Measurements from ENCODE around the gene LPIN1. TPM values are rescaled to one million over a fixed set of nuclear protein-coding genes. Genes with fewer than 3 reads are reported as not detected.

LPIN1 gene
- total RNA-seq, 1 donor from 2014 or later: 18.8 TPM

DNA sequence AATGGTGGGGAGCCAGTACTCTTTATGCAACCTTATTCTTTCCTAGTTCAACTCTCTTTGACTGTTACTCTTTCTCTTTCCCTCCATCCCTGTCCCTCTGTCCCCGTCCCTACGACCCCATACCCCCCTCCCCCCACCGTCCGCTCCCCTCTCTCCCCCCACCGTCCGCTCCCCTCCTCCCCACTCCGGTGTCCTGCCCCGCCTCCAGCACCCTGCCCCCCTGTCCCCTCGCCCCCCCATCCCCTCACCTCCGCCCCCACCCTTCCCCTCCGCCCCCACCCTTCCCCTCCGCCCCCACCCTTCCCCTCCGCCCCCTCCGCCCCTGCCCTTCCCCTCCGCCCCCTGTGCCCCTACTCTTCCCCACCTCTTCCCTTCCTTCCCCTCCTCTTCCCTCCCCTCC, 128.4 kb downstream of the LPIN1 start:
- Histone ChIP-seq H3K9me3 (ENCODE audit: control insufficient read depth in 3 of 3, low read length in 3 of 3) (no peaks in the 10 kb centered on the region), H3K27ac (ENCODE audit: low read depth, low read length) (no peak overlapping the region), H3K4me1 (ENCODE audit: control insufficient read depth in 3 of 3, insufficient read depth in 3 of 3, low read length in 3 of 3) (no peaks in the 10 kb centered on the region), H3K36me3 (ENCODE audit: control insufficient read depth in 3 of 3, insufficient read depth in 3 of 3, low read length in 3 of 3) (no peaks in the 10 kb centered on the region), H3K9ac (ENCODE audit: low read depth in 1 of 3, low read length in 3 of 3) (no peak overlapping the region), H3K4me3 (ENCODE audit: low read length in 3 of 3) (no peak overlapping the region), H3K27me3 (ENCODE audit: control insufficient read depth in 3 of 3, insufficient read depth in 3 of 3, low read length in 3 of 3) (peaks cover 0 to 7% (median 0%) of the 10 kb centered on the region in 3 donors)

- H3K27me3 ChIP-seq (ENCODE audit: control insufficient read depth in 3 of 3, insufficient read depth in 3 of 3, low read length in 3 of 3): peaks cover 0 to 7% (median 0%) of the 10 kb centered on the region in 3 donors
- H3K4me1 ChIP-seq (ENCODE audit: control insufficient read depth in 3 of 3, insufficient read depth in 3 of 3, low read length in 3 of 3): no peaks in the 10 kb centered on the region
- H3K27ac ChIP-seq (ENCODE audit: low read depth, low read length): no peak overlapping the region
- H3K36me3 ChIP-seq (ENCODE audit: control insufficient read depth in 3 of 3, insufficient read depth in 3 of 3, low read length in 3 of 3): no peaks in the 10 kb centered on the region
- no peaks in the 10 kb centered on the region for H3K9me3 ChIP-seq (ENCODE audit: control insufficient read depth in 3 of 3, low read length in 3 of 3)
- H3K9ac ChIP-seq (ENCODE audit: low read depth in 1 of 3, low read length in 3 of 3): no peak overlapping the region
- no peak overlapping the region for H3K4me3 ChIP-seq (ENCODE audit: low read length in 3 of 3)
Measured at GRCh38 chr2:11875481-11875880, 129.0 kb downstream of the LPIN1 start.

- Histone ChIP-seq H3K4me3 (ENCODE audit: low read length in 3 of 3) (no peak overlapping the region), H3K4me1 (ENCODE audit: control insufficient read depth in 3 of 3, insufficient read depth in 3 of 3, low read length in 3 of 3) (no peaks in the 10 kb centered on the region), H3K27ac (ENCODE audit: low read depth, low read length) (no peak overlapping the region), H3K27me3 (ENCODE audit: control insufficient read depth in 3 of 3, insufficient read depth in 3 of 3, low read length in 3 of 3) (peaks cover 0 to 7% (median 0%) of the 10 kb centered on the region in 3 donors), H3K9me3 (ENCODE audit: control insufficient read depth in 3 of 3, low read length in 3 of 3) (no peaks in the 10 kb centered on the region), H3K36me3 (ENCODE audit: control insufficient read depth in 3 of 3, insufficient read depth in 3 of 3, low read length in 3 of 3) (no peaks in the 10 kb centered on the region), H3K9ac (ENCODE audit: low read depth in 1 of 3, low read length in 3 of 3) (no peak overlapping the region)
Measured at GRCh38 chr2:11876436-11876835, 130.0 kb downstream of the LPIN1 start.

- no peaks in the 10 kb centered on the region for H3K9me3 ChIP-seq (ENCODE audit: control insufficient read depth in 3 of 3, low read length in 3 of 3)
- H3K36me3 ChIP-seq (ENCODE audit: control insufficient read depth in 3 of 3, insufficient read depth in 3 of 3, low read length in 3 of 3): no peaks in the 10 kb centered on the region
- no peak overlapping the region for H3K9ac ChIP-seq (ENCODE audit: low read depth in 1 of 3, low read length in 3 of 3)
Measured at GRCh38 chr2:11876889-11877288, 130.5 kb downstream of the LPIN1 start.

More at GRCh38 chr2:11876889-11877288, 130.5 kb downstream of the LPIN1 start:
- Histone ChIP-seq H3K27me3 (ENCODE audit: control insufficient read depth in 3 of 3, insufficient read depth in 3 of 3, low read length in 3 of 3) (peaks cover 0 to 7% (median 0%) of the 10 kb centered on the region in 3 donors), H3K4me3 (ENCODE audit: low read length in 3 of 3) (no peak overlapping the region), H3K4me1 (ENCODE audit: control insufficient read depth in 3 of 3, insufficient read depth in 3 of 3, low read length in 3 of 3) (no peaks in the 10 kb centered on the region), H3K27ac (ENCODE audit: low read depth, low read length) (no peak overlapping the region)

Small RNA genes lying within 50 kb of the gene (small RNA-seq; reads per million reads assigned to genes)
- gene MIR4262 (not detected), gene MIR548S (0.14 reads per million)

Other genes starting within 250 kb of the LPIN1 start
- 6.8 TPM for gene GREB1, start 212.6 kb upstream of the LPIN1 start, total RNA-seq
- not detected for gene NTSR2, start 76.4 kb upstream of the LPIN1 start, total RNA-seq